WTC11 (cell line): ENCODE measurements around the gene STX18. TPM values are rescaled to one million over a fixed set of nuclear protein-coding genes. Genes with fewer than 3 reads are reported as not detected.

ENCODE experiments used
- ATAC-seq: fragments of 200-7000 bp; cut with Tn5 transposase; 2 replicates; pipeline ENCODE4 v1.10.0; 2021; ENCODE audit warnings: mild to moderate bottlenecking, moderate library complexity
- CTCF ChIA-PET: fragments of 300-600 bp; sonication (Branson Sonifier 250); formaldehyde crosslinking; loops from one replicate; lab custom pipeline; 2021; ENCODE audit warnings: antibody characterized with exemption; lab: Charles Lee
- POLR2A ChIA-PET: fragments of 350-600 bp; sonication (Branson Sonifier 250); formaldehyde crosslinking; loops from one replicate; lab custom pipeline; 2021; ENCODE audit warnings: antibody characterized with exemption; lab: Charles Lee
- DNase-seq: peaks from one replicate; pipeline ENCODE4 v3.0.0; 2021; ENCODE audit warnings: low spot score
- H3K27ac Mint-ChIP-seq: 2 replicates; pipeline ENCODE4 v1.8.0; 2021; ENCODE audit warnings: mixed read lengths
- H3K27me3 Mint-ChIP-seq: 2 replicates; pipeline ENCODE4 v1.8.0; 2021; ENCODE audit warnings: low read depth, mild to moderate bottlenecking, moderate library complexity, mixed read lengths
- H3K36me3 Mint-ChIP-seq: 2 replicates; pipeline ENCODE4 v1.8.0; 2021; ENCODE audit warnings: mixed read lengths
- H3K4me1 Mint-ChIP-seq: 2 replicates; pipeline ENCODE4 v1.8.0; 2022; ENCODE audit warnings: mixed read lengths
- H3K4me3 Mint-ChIP-seq: 2 replicates; pipeline ENCODE4 v1.8.0; 2021; ENCODE audit warnings: mild to moderate bottlenecking, moderate library complexity, mixed read lengths
- H3K9me3 Mint-ChIP-seq: 2 replicates; pipeline ENCODE4 v1.8.0; 2021; ENCODE audit warnings: mixed read lengths
- IRF2 ChIP-seq: sonication (generic); formaldehyde crosslinking; IDR thresholded peaks from 2 replicates; pipeline ENCODE4 v1.8.0; 2022; ENCODE audit warnings: low read depth, missing genetic modification reagents, borderline replicate concordance
- SMAD3 ChIP-seq: sonication (generic); formaldehyde crosslinking; IDR thresholded peaks from 2 replicates; pipeline ENCODE4 v1.8.0; 2022; ENCODE audit warnings: missing genetic modification reagents, mild to moderate bottlenecking, borderline replicate concordance
- ZNF138 ChIP-seq: sonication (generic); formaldehyde crosslinking; conservative IDR thresholded peaks from 2 replicates; pipeline ENCODE4 v1.8.1; 2022; ENCODE audit warnings: mild to moderate bottlenecking, moderate library complexity, missing genetic modification reagents
- ZNF263 ChIP-seq: sonication (generic); formaldehyde crosslinking; IDR thresholded peaks from 2 replicates; pipeline ENCODE4 v1.8.1; 2022; ENCODE audit warnings: low read depth, mild to moderate bottlenecking, moderate library complexity, missing genetic modification reagents
- ZNF416 ChIP-seq: fragments of 250-450 bp; sonication (Bioruptor Pico); IDR thresholded peaks from 2 replicates; pipeline ENCODE4 v1.9.0; 2021; ENCODE audit warnings: mild to moderate bottlenecking, inconsistent platforms
- total RNA-seq: library from RNA; stranded (reverse); gene quantifications from 3 replicates; pipeline ENCODE4 v1.2.3, GENCODE V29; 2021
- TF ChIP-seq, protein P1 (sequence below): fragments of 200-600 bp; IDR thresholded peaks from 2 replicates; pipeline ENCODE4 v1.8.0; 2022; ENCODE audit warnings: antibody characterized with exemption
- TF ChIP-seq, protein P2 (sequence below): sonication (generic); formaldehyde crosslinking; IDR thresholded peaks from 2 replicates; pipeline ENCODE4 v1.8.1; 2023; ENCODE audit warnings: mild to moderate bottlenecking, missing genetic modification reagents, borderline replicate concordance
- TF ChIP-seq, protein P3 (sequence below): sonication (generic); formaldehyde crosslinking; IDR thresholded peaks from 2 replicates; pipeline ENCODE4 v1.8.0; 2023; ENCODE audit warnings: mild to moderate bottlenecking, missing genetic modification reagents
- TF ChIP-seq, protein P4 (sequence below): sonication (generic); formaldehyde crosslinking; IDR thresholded peaks from 2 replicates; pipeline ENCODE4 v1.8.0; 2023; ENCODE audit warnings: missing genetic modification reagents, mild to moderate bottlenecking, borderline replicate concordance
- TF ChIP-seq, protein P5 (sequence below): sonication (generic); formaldehyde crosslinking; IDR thresholded peaks from 2 replicates; pipeline ENCODE4 v1.8.0; 2022; ENCODE audit warnings: mild to moderate bottlenecking, missing genetic modification reagents
- TF ChIP-seq, protein P6 (sequence below): sonication (generic); formaldehyde crosslinking; conservative IDR thresholded peaks from 2 replicates; pipeline ENCODE4 v1.8.1; 2023; ENCODE audit warnings: mild to moderate bottlenecking, low read depth, missing genetic modification reagents, moderate library complexity
- TF ChIP-seq, protein P7 (sequence below): sonication (generic); formaldehyde crosslinking; IDR thresholded peaks from 2 replicates; pipeline ENCODE4 v1.8.1; 2022; ENCODE audit warnings: missing genetic modification reagents, borderline replicate concordance
- TF ChIP-seq, protein P8 (sequence below): sonication (generic); formaldehyde crosslinking; IDR thresholded peaks from 2 replicates; pipeline ENCODE4 v1.8.0; 2022; ENCODE audit warnings: mild to moderate bottlenecking, missing genetic modification reagents

Gene STX18
- total RNA-seq, 1 experiment from 2014 or later, result 16.9 TPM

DNA sequence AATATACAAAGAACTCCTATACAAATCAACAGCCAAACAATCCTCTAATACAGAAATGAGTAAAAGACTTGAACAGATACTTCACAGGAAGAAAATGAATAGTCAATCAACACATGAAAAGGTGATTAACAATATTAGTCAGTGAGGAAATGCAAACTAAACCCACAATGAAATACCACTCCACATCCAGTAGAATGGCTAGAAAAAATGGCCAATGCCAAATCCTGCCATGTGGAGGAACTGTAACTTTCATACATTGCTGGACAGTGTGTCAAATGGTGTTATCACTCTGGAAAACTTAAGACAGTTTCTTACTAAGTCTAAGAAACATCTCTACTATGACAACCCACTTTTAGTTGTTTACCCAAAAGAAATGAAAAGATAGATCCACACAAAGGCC is 95.4 kb downstream of the STX18 start:
- ChIA-PET CTCF (interaction anchor here (1.4 kb wide), 1 partner anchor 16 kb away, joined by 4 read pairs; no protein-coding TSS in a partner anchor), POLR2A (no interaction called here)
- no peak overlapping the region for H3K4me3 Mint-ChIP-seq
- no peaks in the 10 kb centered on the region for H3K27me3 Mint-ChIP-seq
- no peaks in the 10 kb centered on the region for H3K36me3 Mint-ChIP-seq
- DNase-seq (no peak), ATAC-seq (no peak)
- no peaks in the 10 kb centered on the region; the same call in 1 of the 2 replicates for H3K9me3 Mint-ChIP-seq
- H3K4me1 Mint-ChIP-seq, result peaks cover 12% of the 10 kb centered on the region
- no peak overlapping the region for H3K27ac Mint-ChIP-seq
- TF ChIP-seq SMAD3 (CRISPR knock-in tag), result no peak
- no peak for TF ChIP-seq ZNF263 (CRISPR knock-in tag)
- TF ChIP-seq, protein P1, sequence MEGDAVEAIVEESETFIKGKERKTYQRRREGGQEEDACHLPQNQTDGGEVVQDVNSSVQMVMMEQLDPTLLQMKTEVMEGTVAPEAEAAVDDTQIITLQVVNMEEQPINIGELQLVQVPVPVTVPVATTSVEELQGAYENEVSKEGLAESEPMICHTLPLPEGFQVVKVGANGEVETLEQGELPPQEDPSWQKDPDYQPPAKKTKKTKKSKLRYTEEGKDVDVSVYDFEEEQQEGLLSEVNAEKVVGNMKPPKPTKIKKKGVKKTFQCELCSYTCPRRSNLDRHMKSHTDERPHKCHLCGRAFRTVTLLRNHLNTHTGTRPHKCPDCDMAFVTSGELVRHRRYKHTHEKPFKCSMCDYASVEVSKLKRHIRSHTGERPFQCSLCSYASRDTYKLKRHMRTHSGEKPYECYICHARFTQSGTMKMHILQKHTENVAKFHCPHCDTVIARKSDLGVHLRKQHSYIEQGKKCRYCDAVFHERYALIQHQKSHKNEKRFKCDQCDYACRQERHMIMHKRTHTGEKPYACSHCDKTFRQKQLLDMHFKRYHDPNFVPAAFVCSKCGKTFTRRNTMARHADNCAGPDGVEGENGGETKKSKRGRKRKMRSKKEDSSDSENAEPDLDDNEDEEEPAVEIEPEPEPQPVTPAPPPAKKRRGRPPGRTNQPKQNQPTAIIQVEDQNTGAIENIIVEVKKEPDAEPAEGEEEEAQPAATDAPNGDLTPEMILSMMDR, result no peak
- TF ChIP-seq, protein P2, sequence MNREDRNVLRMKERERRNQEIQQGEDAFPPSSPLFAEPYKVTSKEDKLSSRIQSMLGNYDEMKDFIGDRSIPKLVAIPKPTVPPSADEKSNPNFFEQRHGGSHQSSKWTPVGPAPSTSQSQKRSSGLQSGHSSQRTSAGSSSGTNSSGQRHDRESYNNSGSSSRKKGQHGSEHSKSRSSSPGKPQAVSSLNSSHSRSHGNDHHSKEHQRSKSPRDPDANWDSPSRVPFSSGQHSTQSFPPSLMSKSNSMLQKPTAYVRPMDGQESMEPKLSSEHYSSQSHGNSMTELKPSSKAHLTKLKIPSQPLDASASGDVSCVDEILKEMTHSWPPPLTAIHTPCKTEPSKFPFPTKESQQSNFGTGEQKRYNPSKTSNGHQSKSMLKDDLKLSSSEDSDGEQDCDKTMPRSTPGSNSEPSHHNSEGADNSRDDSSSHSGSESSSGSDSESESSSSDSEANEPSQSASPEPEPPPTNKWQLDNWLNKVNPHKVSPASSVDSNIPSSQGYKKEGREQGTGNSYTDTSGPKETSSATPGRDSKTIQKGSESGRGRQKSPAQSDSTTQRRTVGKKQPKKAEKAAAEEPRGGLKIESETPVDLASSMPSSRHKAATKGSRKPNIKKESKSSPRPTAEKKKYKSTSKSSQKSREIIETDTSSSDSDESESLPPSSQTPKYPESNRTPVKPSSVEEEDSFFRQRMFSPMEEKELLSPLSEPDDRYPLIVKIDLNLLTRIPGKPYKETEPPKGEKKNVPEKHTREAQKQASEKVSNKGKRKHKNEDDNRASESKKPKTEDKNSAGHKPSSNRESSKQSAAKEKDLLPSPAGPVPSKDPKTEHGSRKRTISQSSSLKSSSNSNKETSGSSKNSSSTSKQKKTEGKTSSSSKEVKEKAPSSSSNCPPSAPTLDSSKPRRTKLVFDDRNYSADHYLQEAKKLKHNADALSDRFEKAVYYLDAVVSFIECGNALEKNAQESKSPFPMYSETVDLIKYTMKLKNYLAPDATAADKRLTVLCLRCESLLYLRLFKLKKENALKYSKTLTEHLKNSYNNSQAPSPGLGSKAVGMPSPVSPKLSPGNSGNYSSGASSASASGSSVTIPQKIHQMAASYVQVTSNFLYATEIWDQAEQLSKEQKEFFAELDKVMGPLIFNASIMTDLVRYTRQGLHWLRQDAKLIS (CRISPR knock-in tag), result no peak
- TF ChIP-seq, protein P3, sequence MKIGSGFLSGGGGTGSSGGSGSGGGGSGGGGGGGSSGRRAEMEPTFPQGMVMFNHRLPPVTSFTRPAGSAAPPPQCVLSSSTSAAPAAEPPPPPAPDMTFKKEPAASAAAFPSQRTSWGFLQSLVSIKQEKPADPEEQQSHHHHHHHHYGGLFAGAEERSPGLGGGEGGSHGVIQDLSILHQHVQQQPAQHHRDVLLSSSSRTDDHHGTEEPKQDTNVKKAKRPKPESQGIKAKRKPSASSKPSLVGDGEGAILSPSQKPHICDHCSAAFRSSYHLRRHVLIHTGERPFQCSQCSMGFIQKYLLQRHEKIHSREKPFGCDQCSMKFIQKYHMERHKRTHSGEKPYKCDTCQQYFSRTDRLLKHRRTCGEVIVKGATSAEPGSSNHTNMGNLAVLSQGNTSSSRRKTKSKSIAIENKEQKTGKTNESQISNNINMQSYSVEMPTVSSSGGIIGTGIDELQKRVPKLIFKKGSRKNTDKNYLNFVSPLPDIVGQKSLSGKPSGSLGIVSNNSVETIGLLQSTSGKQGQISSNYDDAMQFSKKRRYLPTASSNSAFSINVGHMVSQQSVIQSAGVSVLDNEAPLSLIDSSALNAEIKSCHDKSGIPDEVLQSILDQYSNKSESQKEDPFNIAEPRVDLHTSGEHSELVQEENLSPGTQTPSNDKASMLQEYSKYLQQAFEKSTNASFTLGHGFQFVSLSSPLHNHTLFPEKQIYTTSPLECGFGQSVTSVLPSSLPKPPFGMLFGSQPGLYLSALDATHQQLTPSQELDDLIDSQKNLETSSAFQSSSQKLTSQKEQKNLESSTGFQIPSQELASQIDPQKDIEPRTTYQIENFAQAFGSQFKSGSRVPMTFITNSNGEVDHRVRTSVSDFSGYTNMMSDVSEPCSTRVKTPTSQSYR, result no peak
- TF ChIP-seq, protein P4, sequence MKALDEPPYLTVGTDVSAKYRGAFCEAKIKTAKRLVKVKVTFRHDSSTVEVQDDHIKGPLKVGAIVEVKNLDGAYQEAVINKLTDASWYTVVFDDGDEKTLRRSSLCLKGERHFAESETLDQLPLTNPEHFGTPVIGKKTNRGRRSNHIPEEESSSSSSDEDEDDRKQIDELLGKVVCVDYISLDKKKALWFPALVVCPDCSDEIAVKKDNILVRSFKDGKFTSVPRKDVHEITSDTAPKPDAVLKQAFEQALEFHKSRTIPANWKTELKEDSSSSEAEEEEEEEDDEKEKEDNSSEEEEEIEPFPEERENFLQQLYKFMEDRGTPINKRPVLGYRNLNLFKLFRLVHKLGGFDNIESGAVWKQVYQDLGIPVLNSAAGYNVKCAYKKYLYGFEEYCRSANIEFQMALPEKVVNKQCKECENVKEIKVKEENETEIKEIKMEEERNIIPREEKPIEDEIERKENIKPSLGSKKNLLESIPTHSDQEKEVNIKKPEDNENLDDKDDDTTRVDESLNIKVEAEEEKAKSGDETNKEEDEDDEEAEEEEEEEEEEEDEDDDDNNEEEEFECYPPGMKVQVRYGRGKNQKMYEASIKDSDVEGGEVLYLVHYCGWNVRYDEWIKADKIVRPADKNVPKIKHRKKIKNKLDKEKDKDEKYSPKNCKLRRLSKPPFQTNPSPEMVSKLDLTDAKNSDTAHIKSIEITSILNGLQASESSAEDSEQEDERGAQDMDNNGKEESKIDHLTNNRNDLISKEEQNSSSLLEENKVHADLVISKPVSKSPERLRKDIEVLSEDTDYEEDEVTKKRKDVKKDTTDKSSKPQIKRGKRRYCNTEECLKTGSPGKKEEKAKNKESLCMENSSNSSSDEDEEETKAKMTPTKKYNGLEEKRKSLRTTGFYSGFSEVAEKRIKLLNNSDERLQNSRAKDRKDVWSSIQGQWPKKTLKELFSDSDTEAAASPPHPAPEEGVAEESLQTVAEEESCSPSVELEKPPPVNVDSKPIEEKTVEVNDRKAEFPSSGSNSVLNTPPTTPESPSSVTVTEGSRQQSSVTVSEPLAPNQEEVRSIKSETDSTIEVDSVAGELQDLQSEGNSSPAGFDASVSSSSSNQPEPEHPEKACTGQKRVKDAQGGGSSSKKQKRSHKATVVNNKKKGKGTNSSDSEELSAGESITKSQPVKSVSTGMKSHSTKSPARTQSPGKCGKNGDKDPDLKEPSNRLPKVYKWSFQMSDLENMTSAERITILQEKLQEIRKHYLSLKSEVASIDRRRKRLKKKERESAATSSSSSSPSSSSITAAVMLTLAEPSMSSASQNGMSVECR (CRISPR knock-in tag), result no peak
- TF ChIP-seq IRF2 (CRISPR knock-in tag), result no peak
- TF ChIP-seq, protein P5, sequence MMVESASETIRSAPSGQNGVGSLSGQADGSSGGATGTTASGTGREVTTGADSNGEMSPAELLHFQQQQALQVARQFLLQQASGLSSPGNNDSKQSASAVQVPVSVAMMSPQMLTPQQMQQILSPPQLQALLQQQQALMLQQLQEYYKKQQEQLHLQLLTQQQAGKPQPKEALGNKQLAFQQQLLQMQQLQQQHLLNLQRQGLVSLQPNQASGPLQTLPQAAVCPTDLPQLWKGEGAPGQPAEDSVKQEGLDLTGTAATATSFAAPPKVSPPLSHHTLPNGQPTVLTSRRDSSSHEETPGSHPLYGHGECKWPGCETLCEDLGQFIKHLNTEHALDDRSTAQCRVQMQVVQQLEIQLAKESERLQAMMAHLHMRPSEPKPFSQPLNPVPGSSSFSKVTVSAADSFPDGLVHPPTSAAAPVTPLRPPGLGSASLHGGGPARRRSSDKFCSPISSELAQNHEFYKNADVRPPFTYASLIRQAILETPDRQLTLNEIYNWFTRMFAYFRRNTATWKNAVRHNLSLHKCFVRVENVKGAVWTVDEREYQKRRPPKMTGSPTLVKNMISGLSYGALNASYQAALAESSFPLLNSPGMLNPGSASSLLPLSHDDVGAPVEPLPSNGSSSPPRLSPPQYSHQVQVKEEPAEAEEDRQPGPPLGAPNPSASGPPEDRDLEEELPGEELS (CRISPR knock-in tag), result no peak
- no peak for TF ChIP-seq ZNF416 (CRISPR knock-in tag)
- TF ChIP-seq, protein P6, sequence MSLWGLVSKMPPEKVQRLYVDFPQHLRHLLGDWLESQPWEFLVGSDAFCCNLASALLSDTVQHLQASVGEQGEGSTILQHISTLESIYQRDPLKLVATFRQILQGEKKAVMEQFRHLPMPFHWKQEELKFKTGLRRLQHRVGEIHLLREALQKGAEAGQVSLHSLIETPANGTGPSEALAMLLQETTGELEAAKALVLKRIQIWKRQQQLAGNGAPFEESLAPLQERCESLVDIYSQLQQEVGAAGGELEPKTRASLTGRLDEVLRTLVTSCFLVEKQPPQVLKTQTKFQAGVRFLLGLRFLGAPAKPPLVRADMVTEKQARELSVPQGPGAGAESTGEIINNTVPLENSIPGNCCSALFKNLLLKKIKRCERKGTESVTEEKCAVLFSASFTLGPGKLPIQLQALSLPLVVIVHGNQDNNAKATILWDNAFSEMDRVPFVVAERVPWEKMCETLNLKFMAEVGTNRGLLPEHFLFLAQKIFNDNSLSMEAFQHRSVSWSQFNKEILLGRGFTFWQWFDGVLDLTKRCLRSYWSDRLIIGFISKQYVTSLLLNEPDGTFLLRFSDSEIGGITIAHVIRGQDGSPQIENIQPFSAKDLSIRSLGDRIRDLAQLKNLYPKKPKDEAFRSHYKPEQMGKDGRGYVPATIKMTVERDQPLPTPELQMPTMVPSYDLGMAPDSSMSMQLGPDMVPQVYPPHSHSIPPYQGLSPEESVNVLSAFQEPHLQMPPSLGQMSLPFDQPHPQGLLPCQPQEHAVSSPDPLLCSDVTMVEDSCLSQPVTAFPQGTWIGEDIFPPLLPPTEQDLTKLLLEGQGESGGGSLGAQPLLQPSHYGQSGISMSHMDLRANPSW (CRISPR knock-in tag), result no peak
- TF ChIP-seq, protein P7, sequence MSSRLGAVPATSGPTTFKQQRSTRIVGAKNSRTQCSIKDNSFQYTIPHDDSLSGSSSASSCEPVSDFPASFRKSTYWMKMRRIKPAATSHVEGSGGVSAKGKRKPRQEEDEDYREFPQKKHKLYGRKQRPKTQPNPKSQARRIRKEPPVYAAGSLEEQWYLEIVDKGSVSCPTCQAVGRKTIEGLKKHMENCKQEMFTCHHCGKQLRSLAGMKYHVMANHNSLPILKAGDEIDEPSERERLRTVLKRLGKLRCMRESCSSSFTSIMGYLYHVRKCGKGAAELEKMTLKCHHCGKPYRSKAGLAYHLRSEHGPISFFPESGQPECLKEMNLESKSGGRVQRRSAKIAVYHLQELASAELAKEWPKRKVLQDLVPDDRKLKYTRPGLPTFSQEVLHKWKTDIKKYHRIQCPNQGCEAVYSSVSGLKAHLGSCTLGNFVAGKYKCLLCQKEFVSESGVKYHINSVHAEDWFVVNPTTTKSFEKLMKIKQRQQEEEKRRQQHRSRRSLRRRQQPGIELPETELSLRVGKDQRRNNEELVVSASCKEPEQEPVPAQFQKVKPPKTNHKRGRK (CRISPR knock-in tag), result no peak
- TF ChIP-seq, protein P8, sequence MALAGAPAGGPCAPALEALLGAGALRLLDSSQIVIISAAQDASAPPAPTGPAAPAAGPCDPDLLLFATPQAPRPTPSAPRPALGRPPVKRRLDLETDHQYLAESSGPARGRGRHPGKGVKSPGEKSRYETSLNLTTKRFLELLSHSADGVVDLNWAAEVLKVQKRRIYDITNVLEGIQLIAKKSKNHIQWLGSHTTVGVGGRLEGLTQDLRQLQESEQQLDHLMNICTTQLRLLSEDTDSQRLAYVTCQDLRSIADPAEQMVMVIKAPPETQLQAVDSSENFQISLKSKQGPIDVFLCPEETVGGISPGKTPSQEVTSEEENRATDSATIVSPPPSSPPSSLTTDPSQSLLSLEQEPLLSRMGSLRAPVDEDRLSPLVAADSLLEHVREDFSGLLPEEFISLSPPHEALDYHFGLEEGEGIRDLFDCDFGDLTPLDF, result no peak
- no peak for TF ChIP-seq ZNF138 (CRISPR knock-in tag)
